ENCODE measurements around the gene PCK2. TPM values are rescaled to one million over a fixed set of nuclear protein-coding genes. Genes with fewer than 3 reads are reported as not detected.

PCK2 gene
- total RNA-seq, 1 experiment from 2014 or later, result 48.9 TPM

GRCh38 chr14:24126939-24127338 lies 32.8 kb downstream of the PCK2 start:
- no peak overlapping the region for H2BK5ac ChIP-seq (ENCODE audit: insufficient read length, low read length)
- no peak overlapping the region for H3K56ac ChIP-seq (ENCODE audit: insufficient read length, low read depth, low read length)

More at GRCh38 chr14:24126939-24127338, 32.8 kb downstream of the PCK2 start:
- H4K20me1 ChIP-seq (ENCODE audit: control insufficient read depth, insufficient read depth, insufficient read length), result no peaks in the 10 kb centered on the region
- Mint-ChIP-seq H3K4me3 (no peak overlapping the region), H3K36me3 (ENCODE audit: insufficient read depth in 1 of 3, low read depth in 3 of 3) (peaks cover 3 to 23% (median 19%) of the 10 kb centered on the region in 3 experiments; a peak in 6 of 7 replicates), H3K9me3 (no peaks in the 10 kb centered on the region), H3K27ac (no peak overlapping the region), H3K4me1 (no peaks in the 10 kb centered on the region), H3K27me3 (ENCODE audit: low read depth) (no peaks in the 10 kb centered on the region)
- H3K23me2 ChIP-seq (ENCODE audit: insufficient read length, low read depth, low read length, poor library complexity, severe bottlenecking), result no peaks in the 10 kb centered on the region
- no peak overlapping the region for H3K4ac ChIP-seq (ENCODE audit: low read depth, low read length)
- no peaks in the 10 kb centered on the region for H3K79me2 ChIP-seq (ENCODE audit: insufficient read depth, low read length)
- no peak overlapping the region for H3K4me2 ChIP-seq (ENCODE audit: insufficient read depth, insufficient read length, low read length)
- H2AK5ac ChIP-seq (ENCODE audit: insufficient read length, low read length), result no peak overlapping the region
- no peak overlapping the region for H2BK120ac ChIP-seq (ENCODE audit: low read depth, low read length, poor library complexity, severe bottlenecking)
- no peak overlapping the region for H4K91ac ChIP-seq (ENCODE audit: insufficient read length, low read depth, low read length)
- H3K27ac ChIP-seq (ENCODE audit: insufficient read length, low read depth, low read length), result no peak overlapping the region
- H3T11ph ChIP-seq (ENCODE audit: low read length), result no peak overlapping the region
- no peaks in the 10 kb centered on the region for H3K9me3 ChIP-seq (ENCODE audit: control insufficient read depth, low read depth, low read length)
- no peak overlapping the region for H2BK20ac ChIP-seq (ENCODE audit: low read depth, low read length, poor library complexity, severe bottlenecking)
- no peak overlapping the region for H2BK15ac ChIP-seq (ENCODE audit: low read depth, low read length)
- H3K79me1 ChIP-seq (ENCODE audit: insufficient read depth, low read depth, low read length, poor library complexity, severe bottlenecking), result no peaks in the 10 kb centered on the region
- no peak overlapping the region for H4K5ac ChIP-seq (ENCODE audit: insufficient read length, low read depth, low read length)
- no peaks in the 10 kb centered on the region for H3K27me3 ChIP-seq (ENCODE audit: insufficient read depth, low read length)
- no peak overlapping the region for H4K8ac ChIP-seq (replicated peaks; ENCODE audit: insufficient read length, low read depth, low read length)
- no peaks in the 10 kb centered on the region for H3K4me1 ChIP-seq (ENCODE audit: insufficient read depth, low read length)
- H2AFZ ChIP-seq (ENCODE audit: low read length), result no peak overlapping the region
- H3K14ac ChIP-seq (ENCODE audit: insufficient read depth, low read length), result no peak overlapping the region
- H3K18ac ChIP-seq (ENCODE audit: insufficient read length, low read depth, low read length), result no peak overlapping the region
- DNase-seq, result no peak
- TF ChIP-seq CTCF (conservative IDR thresholded peaks at IDR 0.05), result no peak
- H3K9ac ChIP-seq (ENCODE audit: extremely low read depth, insufficient read length, low read length), result no peak overlapping the region
- H2BK12ac ChIP-seq (ENCODE audit: insufficient read length, low read depth, low read length), result no peak overlapping the region
- no peak overlapping the region for H3K23ac ChIP-seq (ENCODE audit: insufficient read length, low read depth, low read length)

All from H9 (cell line).